Cardiac septum (tissue), 1 donor: ENCODE measurements around the gene RPS3. TPM values are rescaled to one million over a fixed set of nuclear protein-coding genes. Genes with fewer than 3 reads are reported as not detected.
A peak's percentile ranks its signal among the peaks of the same experiment; 100 is the strongest.
"Not testable (repeated sequence)": the region's sequence is repeated elsewhere in the genome, so short reads cannot be mapped to it uniquely, and the experiment has no call there.

Source experiments
- DNase-seq: peaks from one replicate; pipeline ENCODE4 v3.0.0-alpha.2; 2020; ENCODE audit warnings: low spot score
- intact Hi-C: fragments of 100-400 bp; cut with DNase I; formaldehyde crosslinking; loops from one replicate; pipeline ENCODE4 v1.14.0; 2022
- long read RNA-seq: library from polyadenylated mRNA; unstranded; transcript quantifications from one replicate; pipeline ENCODE4 v2.0.0, GENCODE V29; 2021
- total RNA-seq: library from RNA; stranded (reverse); fragmentation: NEBNext Ultra II Directional; extraction: Animal tissue kit (Norgen Biotek cat#: 25700); gene quantifications from one replicate; pipeline ENCODE4 v1.2.1, GENCODE V29; 2021
- donor health status: DM: no; HTN: no; CAD: no.

Gene RPS3
- 717 TPM for total RNA-seq
- long read RNA-seq, transcript RPS3-217 (7 exons, 2,097 nt), result major isoform, 318 of 345 reads
- long read RNA-seq, transcript RPS3-209 (7 exons, 1,306 nt), result minor isoform, 9 of 345 reads
- long read RNA-seq, partial matches to known transcripts, result 16 of 345 reads
- long read RNA-seq, other reads (novel, unspliced or antisense), result 0 of 345 reads

- intact Hi-C loops, result loop anchor here (5.0 kb wide), 1 partner anchor 48 kb away; no protein-coding TSS in a partner anchor
- DNase-seq, result peak; percentile 98
Measured at GRCh38 chr11:75399344-75400145, at the start of gene RPS3. Gene RPS3 (plus strand): TSS chr11:75399518. CDS start chr11:75399548, 30 bp downstream.

GRCh38 chr11:75349521-75350116, 49.7 kb upstream of the RPS3 start:
- intact Hi-C loops, result no loop called here
- DNase-seq, result no peak

- DNase-seq, result no peak
- intact Hi-C loops, result no loop called here
Measured at GRCh38 chr11:75350122-75350742, 49.1 kb upstream of the RPS3 start.

- no peak for DNase-seq
- intact Hi-C loops, result no loop called here
Measured at GRCh38 chr11:75350743-75351540, 48.4 kb upstream of the RPS3 start.

GRCh38 chr11:75351541-75351790, 47.9 kb upstream of the RPS3 start, which contains the start of gene ARRB1:
Gene ARRB1 (minus strand): TSS chr11:75351661. CDS start chr11:75351607, 54 bp downstream.
- intact Hi-C loops, result no loop called here
- DNase-seq, result no peak

GRCh38 chr11:75351791-75352587, 47.3 kb upstream of the RPS3 start:
- intact Hi-C loops, result no loop called here
- no peak for DNase-seq

- intact Hi-C loops, result no loop called here
- no peak for DNase-seq
Measured at GRCh38 chr11:75352588-75353206, 46.6 kb upstream of the RPS3 start.

GRCh38 chr11:75355051-75355450, 44.3 kb upstream of the RPS3 start:
- DNase-seq, result no peak
- intact Hi-C loops, result no loop called here

- no peak for DNase-seq
- intact Hi-C loops, result no loop called here
Measured at GRCh38 chr11:75356613-75357012, 42.7 kb upstream of the RPS3 start.

- intact Hi-C loops, DNase-seq: not testable (repeated sequence)
Measured at GRCh38 chr11:75362285-75362684, 37.0 kb upstream of the RPS3 start.

- intact Hi-C loops, result no loop called here
- no peak for DNase-seq
Measured at GRCh38 chr11:75365711-75366181, 33.6 kb upstream of the RPS3 start.

- intact Hi-C loops, DNase-seq: not testable (repeated sequence)
Measured at GRCh38 chr11:75366826-75367225, 32.5 kb upstream of the RPS3 start.

- no peak for DNase-seq
- intact Hi-C loops, result no loop called here
Measured at GRCh38 chr11:75369560-75370255, 29.6 kb upstream of the RPS3 start.

- DNase-seq, result no peak
- intact Hi-C loops, result no loop called here
Measured at GRCh38 chr11:75371949-75372876, 27.1 kb upstream of the RPS3 start.

- intact Hi-C loops, result no loop called here
- DNase-seq, result no peak
Measured at GRCh38 chr11:75373201-75373600, 26.1 kb upstream of the RPS3 start.

GRCh38 chr11:75374646-75375045, 24.7 kb upstream of the RPS3 start:
- DNase-seq, result no peak
- intact Hi-C loops, result no loop called here

GRCh38 chr11:75375626-75376025, 23.7 kb upstream of the RPS3 start:
- intact Hi-C loops, result no loop called here
- no peak for DNase-seq
